Neural cell (in vitro differentiated cells): ENCODE data around the gene FABP7. TPM values are rescaled to one million over a fixed set of nuclear protein-coding genes. Genes with fewer than 3 reads are reported as not detected.

Experiments used
- H2AFZ ChIP-seq: fragments of 200-600, 300-800 bp; sonication (generic), shearing (Covaris generic); 2 replicates; pipeline ENCODE4 v1.6.0; 2014; ENCODE audit warnings: low read depth, mild to moderate bottlenecking, antibody characterized with exemption, low read length, moderate library complexity
- H3F3A ChIP-seq: fragments of 200-600 bp; shearing (Covaris generic); 2 replicates; pipeline ENCODE4 v1.6.1; 2016; ENCODE audit warnings: mild to moderate bottlenecking, moderate library complexity, mixed read lengths, antibody characterized with exemption, low read length; ENCODE audit not compliant: insufficient read depth, poor library complexity, severe bottlenecking
- H3K27ac ChIP-seq: fragments of 200-600, 300-800 bp; sonication (generic), shearing (Covaris generic); 2 replicates; pipeline ENCODE4 v1.5.1; 2014; ENCODE audit warnings: mild to moderate bottlenecking, low read length, moderate library complexity
- H3K27me3 ChIP-seq: fragments of 300-800, 200-600 bp; sonication (generic), shearing (Covaris generic); 2 replicates; pipeline ENCODE4 v1.6.0; 2014; ENCODE audit warnings: mild to moderate bottlenecking, low read depth, low read length, moderate library complexity; ENCODE audit not compliant: insufficient read depth
- H3K36me3 ChIP-seq: fragments of 300-800, 200-600 bp; sonication (generic), shearing (Covaris generic); 2 replicates; pipeline ENCODE4 v1.5.1; 2014; ENCODE audit warnings: mild to moderate bottlenecking, antibody characterized with exemption, low read length, moderate library complexity; ENCODE audit not compliant: insufficient read depth
- H3K4me2 ChIP-seq: fragments of 300-800, 200-600 bp; sonication (generic), shearing (Covaris generic); 2 replicates; pipeline ENCODE4 v1.6.0; 2014; ENCODE audit warnings: mild to moderate bottlenecking, low read length
- H3K4me3 ChIP-seq: fragments of 300-800, 200-600 bp; sonication (generic), shearing (Covaris generic); 2 replicates; pipeline ENCODE4 v1.5.1; 2014; ENCODE audit warnings: mild to moderate bottlenecking, low read length, moderate library complexity
- H3K79me2 ChIP-seq: fragments of 200-600 bp; shearing (Covaris generic); replicated peaks from 2 replicates; pipeline ENCODE4 v1.6.0; 2014; ENCODE audit warnings: mild to moderate bottlenecking, low read length, moderate library complexity; ENCODE audit not compliant: insufficient read depth
- H3K9ac ChIP-seq: fragments of 300-800, 200-600 bp; sonication (generic), shearing (Covaris generic); 2 replicates; pipeline ENCODE4 v1.6.1; 2016; ENCODE audit warnings: mild to moderate bottlenecking, low read length, mixed read lengths
- H3K9me2 ChIP-seq: fragments of 200-600 bp; shearing (Covaris generic); 2 replicates; pipeline ENCODE4 v1.6.1; 2016; ENCODE audit warnings: mild to moderate bottlenecking, low read length, mixed read lengths; ENCODE audit not compliant: insufficient read depth
- H3K9me3 ChIP-seq: fragments of 200-600, 300-800 bp; sonication (generic), shearing (Covaris generic); 2 replicates; pipeline ENCODE4 v1.6.1; 2016; ENCODE audit warnings: mild to moderate bottlenecking, mixed run types, low read length, moderate library complexity, mixed read lengths
- H4K20me1 ChIP-seq: fragments of 200-600 bp; shearing (Covaris generic); 2 replicates; pipeline ENCODE4 v1.6.1; 2016; ENCODE audit warnings: mild to moderate bottlenecking, mixed run types; ENCODE audit not compliant: insufficient read depth
- EP300 ChIP-seq: fragments of 450-650 bp; conservative IDR thresholded peaks from 2 replicates; pipeline ENCODE4 v1.6.1; 2014; ENCODE audit warnings: antibody characterized with exemption, mild to moderate bottlenecking, moderate library complexity; ENCODE audit not compliant: poor library complexity, severe bottlenecking
- EZH2 ChIP-seq: fragments of 200-600, 300-800 bp; shearing (Covaris generic), sonication (generic); IDR thresholded peaks from 2 replicates; pipeline ENCODE4 v1.6.1; 2014; ENCODE audit warnings: antibody characterized with exemption, low read length, borderline replicate concordance, mild to moderate bottlenecking; ENCODE audit not compliant: insufficient read depth, poor library complexity, severe bottlenecking
- MXI1 ChIP-seq: fragments of 450-650 bp; conservative IDR thresholded peaks from 2 replicates; pipeline ENCODE4 v1.6.1; 2014; ENCODE audit warnings: antibody characterized with exemption, mild to moderate bottlenecking; ENCODE audit not compliant: poor library complexity, severe bottlenecking
- POLR2AphosphoS5 ChIP-seq: IDR thresholded peaks from 2 replicates; pipeline ENCODE4 v1.6.1; 2012
- RAD21 ChIP-seq: fragments of 450-650 bp; conservative IDR thresholded peaks from 2 replicates; pipeline ENCODE4 v1.6.1; 2014; ENCODE audit warnings: antibody characterized with exemption, mild to moderate bottlenecking, moderate library complexity
- SMC3 ChIP-seq: fragments of 450-650 bp; conservative IDR thresholded peaks from 2 replicates; pipeline ENCODE4 v1.6.1; 2014; ENCODE audit warnings: antibody characterized with exemption, mild to moderate bottlenecking, moderate library complexity; ENCODE audit not compliant: poor library complexity
- TAF1 ChIP-seq: IDR thresholded peaks from 2 replicates; pipeline ENCODE4 v1.6.1; 2012; ENCODE audit warnings: low read depth
- polyA plus RNA-seq: library from polyadenylated mRNA; depleted of rRNA; stranded (reverse); fragments of >200 nt; gene quantifications from 2 replicates; pipeline ENCODE4 v1.2.3, GENCODE V29; 2014
- TF ChIP-seq, protein P1 (sequence below): IDR thresholded peaks from 2 replicates; pipeline ENCODE4 v1.6.1; 2012; ENCODE audit warnings: borderline replicate concordance
- TF ChIP-seq, protein P2 (sequence below): fragments of 450-650 bp; IDR thresholded peaks from 2 replicates; pipeline ENCODE4 v1.5.1; 2014; ENCODE audit warnings: antibody characterized with exemption, mild to moderate bottlenecking, moderate library complexity; ENCODE audit not compliant: poor library complexity, severe bottlenecking

Gene FABP7
- polyA plus RNA-seq, 1 donor from 2014 or later: 37.2 TPM

DNA sequence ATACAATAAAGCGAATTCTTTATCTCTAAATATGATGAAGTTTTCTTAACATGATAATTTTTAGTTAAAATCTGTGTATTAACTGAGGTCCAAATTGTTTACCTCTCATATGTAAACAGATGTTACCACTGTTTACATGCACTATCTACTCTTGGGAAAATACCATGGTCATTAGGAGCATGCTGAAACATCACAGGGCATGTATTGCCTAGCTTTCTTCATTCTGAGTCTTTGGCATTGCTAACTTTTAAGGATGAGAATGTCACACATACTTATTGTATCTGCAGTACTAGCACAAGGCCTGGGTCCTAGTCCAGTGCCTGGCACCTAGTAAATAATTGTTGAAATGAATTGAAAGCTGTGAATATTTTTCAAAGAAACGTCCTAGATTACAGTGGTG is 30.2 kb downstream of the FABP7 start:
- Histone ChIP-seq H3K36me3 (no peaks in the 10 kb centered on the region), H3K9me2 (no peaks in the 10 kb centered on the region), H3K4me2 (no peak overlapping the region), H3K4me3 (no peak overlapping the region), H3K79me2 (no peaks in the 10 kb centered on the region), H3K9ac (no peak overlapping the region), H4K20me1 (no peaks in the 10 kb centered on the region), H3K27ac (no peak overlapping the region), H3K27me3 (no peaks in the 10 kb centered on the region), H3K9me3 (no peaks in the 10 kb centered on the region), H2AFZ (no peak overlapping the region), H3F3A (no peaks in the 10 kb centered on the region)
- TF ChIP-seq EZH2 (no peak), EP300 (no peak), RAD21 (no peak)
- TF ChIP-seq, protein P1, sequence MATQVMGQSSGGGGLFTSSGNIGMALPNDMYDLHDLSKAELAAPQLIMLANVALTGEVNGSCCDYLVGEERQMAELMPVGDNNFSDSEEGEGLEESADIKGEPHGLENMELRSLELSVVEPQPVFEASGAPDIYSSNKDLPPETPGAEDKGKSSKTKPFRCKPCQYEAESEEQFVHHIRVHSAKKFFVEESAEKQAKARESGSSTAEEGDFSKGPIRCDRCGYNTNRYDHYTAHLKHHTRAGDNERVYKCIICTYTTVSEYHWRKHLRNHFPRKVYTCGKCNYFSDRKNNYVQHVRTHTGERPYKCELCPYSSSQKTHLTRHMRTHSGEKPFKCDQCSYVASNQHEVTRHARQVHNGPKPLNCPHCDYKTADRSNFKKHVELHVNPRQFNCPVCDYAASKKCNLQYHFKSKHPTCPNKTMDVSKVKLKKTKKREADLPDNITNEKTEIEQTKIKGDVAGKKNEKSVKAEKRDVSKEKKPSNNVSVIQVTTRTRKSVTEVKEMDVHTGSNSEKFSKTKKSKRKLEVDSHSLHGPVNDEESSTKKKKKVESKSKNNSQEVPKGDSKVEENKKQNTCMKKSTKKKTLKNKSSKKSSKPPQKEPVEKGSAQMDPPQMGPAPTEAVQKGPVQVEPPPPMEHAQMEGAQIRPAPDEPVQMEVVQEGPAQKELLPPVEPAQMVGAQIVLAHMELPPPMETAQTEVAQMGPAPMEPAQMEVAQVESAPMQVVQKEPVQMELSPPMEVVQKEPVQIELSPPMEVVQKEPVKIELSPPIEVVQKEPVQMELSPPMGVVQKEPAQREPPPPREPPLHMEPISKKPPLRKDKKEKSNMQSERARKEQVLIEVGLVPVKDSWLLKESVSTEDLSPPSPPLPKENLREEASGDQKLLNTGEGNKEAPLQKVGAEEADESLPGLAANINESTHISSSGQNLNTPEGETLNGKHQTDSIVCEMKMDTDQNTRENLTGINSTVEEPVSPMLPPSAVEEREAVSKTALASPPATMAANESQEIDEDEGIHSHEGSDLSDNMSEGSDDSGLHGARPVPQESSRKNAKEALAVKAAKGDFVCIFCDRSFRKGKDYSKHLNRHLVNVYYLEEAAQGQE: no peak
- TF ChIP-seq, protein P2, sequence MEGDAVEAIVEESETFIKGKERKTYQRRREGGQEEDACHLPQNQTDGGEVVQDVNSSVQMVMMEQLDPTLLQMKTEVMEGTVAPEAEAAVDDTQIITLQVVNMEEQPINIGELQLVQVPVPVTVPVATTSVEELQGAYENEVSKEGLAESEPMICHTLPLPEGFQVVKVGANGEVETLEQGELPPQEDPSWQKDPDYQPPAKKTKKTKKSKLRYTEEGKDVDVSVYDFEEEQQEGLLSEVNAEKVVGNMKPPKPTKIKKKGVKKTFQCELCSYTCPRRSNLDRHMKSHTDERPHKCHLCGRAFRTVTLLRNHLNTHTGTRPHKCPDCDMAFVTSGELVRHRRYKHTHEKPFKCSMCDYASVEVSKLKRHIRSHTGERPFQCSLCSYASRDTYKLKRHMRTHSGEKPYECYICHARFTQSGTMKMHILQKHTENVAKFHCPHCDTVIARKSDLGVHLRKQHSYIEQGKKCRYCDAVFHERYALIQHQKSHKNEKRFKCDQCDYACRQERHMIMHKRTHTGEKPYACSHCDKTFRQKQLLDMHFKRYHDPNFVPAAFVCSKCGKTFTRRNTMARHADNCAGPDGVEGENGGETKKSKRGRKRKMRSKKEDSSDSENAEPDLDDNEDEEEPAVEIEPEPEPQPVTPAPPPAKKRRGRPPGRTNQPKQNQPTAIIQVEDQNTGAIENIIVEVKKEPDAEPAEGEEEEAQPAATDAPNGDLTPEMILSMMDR: no peak

DNA sequence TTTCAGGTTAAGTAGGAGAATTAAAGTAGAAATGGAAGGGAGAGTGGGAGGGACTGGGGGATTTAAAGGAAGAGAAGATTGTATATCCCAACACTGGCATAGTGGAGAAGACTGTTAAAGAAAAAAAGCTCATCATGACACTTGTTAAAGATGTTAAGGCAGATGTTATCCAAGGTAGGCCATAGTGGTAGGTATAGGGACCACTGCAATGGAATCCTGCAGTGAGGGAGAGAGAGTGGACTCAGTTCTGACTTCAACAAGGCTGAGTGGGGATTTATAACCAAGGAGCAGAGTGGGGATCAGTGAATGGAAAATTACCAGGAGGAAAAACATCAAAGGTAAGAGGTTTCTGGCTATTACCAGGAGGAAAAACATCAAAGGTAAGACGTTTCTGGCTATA is 30.7 kb downstream of the FABP7 start:
- H3K9me2 ChIP-seq: no peaks in the 10 kb centered on the region

More for the DNA sequence above, 30.7 kb downstream of the FABP7 start:
- Histone ChIP-seq H3K4me3 (no peak overlapping the region), H3K4me2 (no peak overlapping the region), H3K27me3 (no peaks in the 10 kb centered on the region), H4K20me1 (no peaks in the 10 kb centered on the region), H3K36me3 (no peaks in the 10 kb centered on the region), H2AFZ (no peak overlapping the region), H3K9ac (no peak overlapping the region), H3K79me2 (no peaks in the 10 kb centered on the region), H3K27ac (no peak overlapping the region), H3K9me3 (no peaks in the 10 kb centered on the region), H3F3A (no peaks in the 10 kb centered on the region)
- TF ChIP-seq RAD21 (no peak), SMC3 (no peak), POLR2AphosphoS5 (no peak), EP300 (no peak), EZH2 (no peak), MXI1 (no peak), TAF1 (no peak)
- TF ChIP-seq, protein P2: no peak
- TF ChIP-seq, protein P1: no peak
